ENCODE measurements around the gene RSBN1L.
"Not testable (repeated sequence)": the region's sequence is repeated elsewhere in the genome, so short reads cannot be mapped to it uniquely, and the experiment has no call there.

RSBN1L gene

GRCh38 chr7:77687747-77688144 is 8.5 kb upstream of the RSBN1L start:
- no peak for DNase-seq (ENCODE audit: low read depth)

GRCh38 chr7:77690289-77690688 is 6.0 kb upstream of the RSBN1L start:
- no peak for DNase-seq (ENCODE audit: low read depth)

- no peak for DNase-seq (ENCODE audit: low read depth)
Measured at GRCh38 chr7:77691892-77692491, 4.3 kb upstream of the RSBN1L start.

- no peak for DNase-seq (ENCODE audit: low read depth)
Measured at GRCh38 chr7:77693830-77694583, 2.3 kb upstream of the RSBN1L start.

GRCh38 chr7:77696643-77697534 is 630 bp downstream of the RSBN1L start:
- peak; percentile 34 for DNase-seq (ENCODE audit: low read depth)

GRCh38 chr7:77697535-77697831 is 1.2 kb downstream of the RSBN1L start:
- DNase-seq (ENCODE audit: low read depth): peak; percentile 9

- DNase-seq (ENCODE audit: low read depth): no peak
Measured at GRCh38 chr7:77698042-77698625, 1.9 kb downstream of the RSBN1L start.

- DNase-seq (ENCODE audit: low read depth): no peak
Measured at GRCh38 chr7:77699056-77699455, 2.8 kb downstream of the RSBN1L start.

GRCh38 chr7:77702513-77702912 is 6.3 kb downstream of the RSBN1L start:
- no peak for DNase-seq (ENCODE audit: low read depth)

- no peak for DNase-seq (ENCODE audit: low read depth)
Measured at GRCh38 chr7:77702968-77703472, 6.8 kb downstream of the RSBN1L start.

- DNase-seq (ENCODE audit: low read depth): not testable (repeated sequence)
Measured at GRCh38 chr7:77703669-77704068, 7.4 kb downstream of the RSBN1L start.

- no peak for DNase-seq (ENCODE audit: low read depth)
Measured at GRCh38 chr7:77707504-77707992, 11.3 kb downstream of the RSBN1L start.

- DNase-seq (ENCODE audit: low read depth): no peak
Measured at GRCh38 chr7:77710067-77710466, 13.8 kb downstream of the RSBN1L start.

GRCh38 chr7:77710861-77711260 is 14.6 kb downstream of the RSBN1L start:
- no peak for DNase-seq (ENCODE audit: low read depth)

GRCh38 chr7:77714195-77714594 is 17.9 kb downstream of the RSBN1L start:
- DNase-seq (ENCODE audit: low read depth): no peak

GRCh38 chr7:77714931-77715330 is 18.7 kb downstream of the RSBN1L start:
- not testable (repeated sequence) for DNase-seq (ENCODE audit: low read depth)

GRCh38 chr7:77716804-77717203 is 20.5 kb downstream of the RSBN1L start:
- no peak for DNase-seq (ENCODE audit: low read depth)

GRCh38 chr7:77717566-77717965 is 21.3 kb downstream of the RSBN1L start:
- DNase-seq (ENCODE audit: low read depth): not testable (repeated sequence)

- DNase-seq (ENCODE audit: low read depth): no peak
Measured at GRCh38 chr7:77727527-77727926, 31.3 kb downstream of the RSBN1L start.

GRCh38 chr7:77727936-77728701 is 31.9 kb downstream of the RSBN1L start:
- DNase-seq (ENCODE audit: low read depth): no peak

GRCh38 chr7:77729574-77730348 is 33.5 kb downstream of the RSBN1L start:
- no peak for DNase-seq (ENCODE audit: low read depth)
